Skin epidermis (tissue), 12 donors: ENCODE data around the gene DGAT2.
A peak's percentile ranks its signal among the peaks of the same experiment; 100 is the strongest.

Source experiments
- H3K27ac ChIP-seq, 21 experiments: fragments of 200-600 bp; sonication (generic) in 11 of 21; one replicate each; pipeline ENCODE4 v1.5.0; 2020; ENCODE audit warnings: mild to moderate bottlenecking in 3 of 21, inconsistent platforms in 2 of 21, moderate library complexity in 2 of 21
- H3K4me3 ChIP-seq, 7 experiments: fragments of 200-600 bp; sonication (generic) in 2 of 7; one replicate each; pipeline ENCODE4 v1.5.0; 2020; ENCODE audit warnings: inconsistent platforms in 2 of 7, mild to moderate bottlenecking in 2 of 7, moderate library complexity in 1 of 7

The DGAT2 gene

GRCh38 chr11:75795276-75796090 is 26.9 kb downstream of the DGAT2 start:
- no peak overlapping the region for H3K27ac ChIP-seq

GRCh38 chr11:75796091-75796435 is 27.5 kb downstream of the DGAT2 start:
- Histone ChIP-seq H3K4me3 (no peak overlapping the region), H3K27ac (no peak overlapping the region)

More at GRCh38 chr11:75795276-75796090, 26.9 kb downstream of the DGAT2 start:
- no peak overlapping the region for H3K4me3 ChIP-seq

GRCh38 chr11:75797116-75797515 is 28.5 kb downstream of the DGAT2 start:
- Histone ChIP-seq H3K4me3 (no peak overlapping the region), H3K27ac (peak overlapping the region in 3 of 21 experiments; percentile 2 to 45 (median 25))

- peak overlapping the region in 3 of 21 experiments; percentile 2 to 45 (median 25) for H3K27ac ChIP-seq
- H3K4me3 ChIP-seq: no peak overlapping the region
Measured at GRCh38 chr11:75797792-75798191, 29.2 kb downstream of the DGAT2 start.

GRCh38 chr11:75800136-75800675 is 31.6 kb downstream of the DGAT2 start:
- H3K27ac ChIP-seq: peak overlapping the region in 9 of 21 experiments; percentile 0 to 75 (median 15)
- H3K4me3 ChIP-seq: no peak overlapping the region

GRCh38 chr11:75800728-75801361 is 32.3 kb downstream of the DGAT2 start:
- H3K27ac ChIP-seq: peak overlapping the region in 9 of 21 experiments; percentile 7 to 75 (median 40)
- H3K4me3 ChIP-seq: no peak overlapping the region

GRCh38 chr11:75801362-75802020 is 32.9 kb downstream of the DGAT2 start:
- peak overlapping the region in 9 of 21 experiments; percentile 8 to 60 (median 38) for H3K27ac ChIP-seq
- no peak overlapping the region for H3K4me3 ChIP-seq

GRCh38 chr11:75802021-75802912 is 33.7 kb downstream of the DGAT2 start:
- H3K27ac ChIP-seq: peak overlapping the region in 15 of 21 experiments; percentile 8 to 60 (median 34)
- H3K4me3 ChIP-seq: no peak overlapping the region

GRCh38 chr11:75802913-75803820 is 34.6 kb downstream of the DGAT2 start:
- H3K27ac ChIP-seq: peak overlapping the region in 8 of 21 experiments; percentile 18 to 42 (median 32)
- H3K4me3 ChIP-seq: no peak overlapping the region

GRCh38 chr11:75809111-75809510 is 40.5 kb downstream of the DGAT2 start:
- Histone ChIP-seq H3K27ac (no peak overlapping the region), H3K4me3 (no peak overlapping the region)

GRCh38 chr11:75809991-75810390 is 41.4 kb downstream of the DGAT2 start:
- Histone ChIP-seq H3K27ac (peak overlapping the region in 1 of 21 experiments; percentile 37), H3K4me3 (no peak overlapping the region)

- peak overlapping the region in 2 of 21 experiments; percentile 37 to 45 for H3K27ac ChIP-seq
Measured at GRCh38 chr11:75810637-75811390, 42.2 kb downstream of the DGAT2 start.

GRCh38 chr11:75811485-75811884 is 42.9 kb downstream of the DGAT2 start:
- no peak overlapping the region for H3K4me3 ChIP-seq
- H3K27ac ChIP-seq: peak overlapping the region in 1 of 21 experiments; percentile 37

More at GRCh38 chr11:75810637-75811390, 42.2 kb downstream of the DGAT2 start:
- no peak overlapping the region for H3K4me3 ChIP-seq

- peak overlapping the region in 7 of 21 experiments; percentile 6 to 91 (median 26) for H3K27ac ChIP-seq
- H3K4me3 ChIP-seq: no peak overlapping the region
Measured at GRCh38 chr11:75812542-75813040, 44.0 kb downstream of the DGAT2 start.

GRCh38 chr11:75813124-75813523 is 44.5 kb downstream of the DGAT2 start:
- H3K27ac ChIP-seq: peak overlapping the region in 9 of 21 experiments; percentile 6 to 92 (median 26)
- no peak overlapping the region for H3K4me3 ChIP-seq

- H3K4me3 ChIP-seq: peak overlapping the region in 2 of 7 experiments; percentile 92 to 95
- H3K27ac ChIP-seq: peak overlapping the region in 17 of 21 experiments; percentile 73 to 97 (median 92)
Measured at GRCh38 chr11:75813622-75814039, 45.1 kb downstream of the DGAT2 start.

- Histone ChIP-seq H3K4me3 (peak overlapping the region; percentile 58 to 96 (median 92)), H3K27ac (peak overlapping the region in 20 of 21 experiments; percentile 57 to 97 (median 92))
Measured at GRCh38 chr11:75814363-75814676, 45.7 kb downstream of the DGAT2 start.
